Measurements from ENCODE around the gene IPO9.

Gene IPO9

DNA sequence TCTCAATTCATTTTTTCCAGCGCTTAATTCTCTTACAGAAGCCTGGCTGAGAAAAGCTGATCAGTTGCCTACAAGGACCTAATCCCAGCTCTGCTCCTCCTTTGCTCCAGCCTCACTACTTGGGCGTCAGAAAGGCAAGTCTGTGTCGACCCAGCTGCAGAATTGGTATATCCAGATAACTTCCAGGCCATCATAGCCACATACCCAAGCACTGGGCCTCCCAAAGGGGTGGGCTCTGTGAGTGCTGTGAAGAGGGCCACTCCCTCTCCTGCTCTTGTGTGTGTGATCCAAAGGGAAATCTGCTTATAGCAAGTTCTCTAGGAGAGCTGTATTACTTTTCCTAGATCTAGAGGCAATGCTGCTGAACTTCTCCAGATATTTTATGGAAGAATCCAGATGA, 99.3 kb downstream of the IPO9 start:
- no peak overlapping the region for H3K27ac Mint-ChIP-seq
- no peaks in the 10 kb centered on the region for H3K9me3 Mint-ChIP-seq
- intact Hi-C loops (cut with micrococcal nuclease), result no loop called here
- H3K27me3 Mint-ChIP-seq, result peaks cover 6% of the 10 kb centered on the region
- H3K4me3 Mint-ChIP-seq, result no peak overlapping the region
- no peaks in the 10 kb centered on the region for H3K4me1 Mint-ChIP-seq (ENCODE audit: low read depth)
- no peaks in the 10 kb centered on the region for H3K36me3 Mint-ChIP-seq (ENCODE audit: low read depth)

DNA sequence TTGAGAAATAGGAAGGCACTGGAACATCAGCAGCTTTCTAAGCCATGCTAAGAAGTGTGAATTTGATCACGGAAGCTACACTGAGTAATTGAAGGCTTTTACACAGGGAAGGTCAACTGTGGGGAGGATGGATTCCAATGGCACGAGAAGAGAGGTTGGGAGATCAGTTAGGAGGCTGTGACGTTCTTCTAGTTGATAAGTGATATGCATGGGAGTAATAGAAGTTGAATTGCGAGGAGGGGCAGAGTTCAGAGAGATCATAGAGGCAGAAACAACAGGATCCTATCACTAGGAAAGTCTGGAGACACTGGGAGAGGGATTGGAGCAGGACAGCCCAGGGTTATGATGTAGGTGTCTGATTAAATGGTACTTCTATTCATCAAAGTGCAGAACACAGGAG, 101.2 kb downstream of the IPO9 start:
- intact Hi-C loops (cut with micrococcal nuclease), result no loop called here
- H3K4me1 Mint-ChIP-seq (ENCODE audit: low read depth), result no peaks in the 10 kb centered on the region
- H3K27ac Mint-ChIP-seq, result no peak overlapping the region
- no peaks in the 10 kb centered on the region for H3K36me3 Mint-ChIP-seq (ENCODE audit: low read depth)
- no peak overlapping the region for H3K4me3 Mint-ChIP-seq
- no peaks in the 10 kb centered on the region for H3K9me3 Mint-ChIP-seq
- H3K27me3 Mint-ChIP-seq, result peaks cover 15% of the 10 kb centered on the region

DNA sequence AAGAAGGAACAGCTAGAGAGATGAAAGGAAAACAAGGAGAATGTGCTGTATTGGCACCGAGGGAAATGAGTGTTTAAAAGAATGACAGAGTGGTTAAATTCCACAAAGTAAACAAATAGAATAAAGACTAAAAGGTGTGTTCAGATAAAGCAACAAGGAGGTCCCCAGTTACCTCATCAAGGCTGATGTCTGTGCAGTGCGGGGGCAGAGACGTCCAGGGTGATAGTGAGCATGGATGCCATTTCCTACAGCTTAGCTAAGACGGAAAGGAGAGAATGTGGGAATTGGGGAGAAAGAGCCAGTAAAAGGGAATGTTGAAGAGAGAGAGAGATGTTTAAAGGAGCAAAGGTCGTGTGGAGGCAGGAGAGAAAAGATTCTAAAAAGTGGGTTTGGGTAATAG, 101.8 kb downstream of the IPO9 start:
- H3K27me3 Mint-ChIP-seq, result peaks cover 13% of the 10 kb centered on the region
- intact Hi-C loops (cut with micrococcal nuclease), result no loop called here

More for the DNA sequence above, 101.8 kb downstream of the IPO9 start:
- no peaks in the 10 kb centered on the region for H3K4me1 Mint-ChIP-seq (ENCODE audit: low read depth)
- H3K36me3 Mint-ChIP-seq (ENCODE audit: low read depth), result no peaks in the 10 kb centered on the region
- H3K4me3 Mint-ChIP-seq, result no peak overlapping the region
- H3K9me3 Mint-ChIP-seq, result no peaks in the 10 kb centered on the region
- H3K27ac Mint-ChIP-seq, result no peak overlapping the region
